ENCODE results near the gene SLC4A1. TPM values are rescaled to one million over a fixed set of nuclear protein-coding genes. Genes with fewer than 3 reads are reported as not detected.

The SLC4A1 gene
- total and polyA plus RNA-seq, 10 donors: 0.04 to 315 (median 10.3) TPM

DNA sequence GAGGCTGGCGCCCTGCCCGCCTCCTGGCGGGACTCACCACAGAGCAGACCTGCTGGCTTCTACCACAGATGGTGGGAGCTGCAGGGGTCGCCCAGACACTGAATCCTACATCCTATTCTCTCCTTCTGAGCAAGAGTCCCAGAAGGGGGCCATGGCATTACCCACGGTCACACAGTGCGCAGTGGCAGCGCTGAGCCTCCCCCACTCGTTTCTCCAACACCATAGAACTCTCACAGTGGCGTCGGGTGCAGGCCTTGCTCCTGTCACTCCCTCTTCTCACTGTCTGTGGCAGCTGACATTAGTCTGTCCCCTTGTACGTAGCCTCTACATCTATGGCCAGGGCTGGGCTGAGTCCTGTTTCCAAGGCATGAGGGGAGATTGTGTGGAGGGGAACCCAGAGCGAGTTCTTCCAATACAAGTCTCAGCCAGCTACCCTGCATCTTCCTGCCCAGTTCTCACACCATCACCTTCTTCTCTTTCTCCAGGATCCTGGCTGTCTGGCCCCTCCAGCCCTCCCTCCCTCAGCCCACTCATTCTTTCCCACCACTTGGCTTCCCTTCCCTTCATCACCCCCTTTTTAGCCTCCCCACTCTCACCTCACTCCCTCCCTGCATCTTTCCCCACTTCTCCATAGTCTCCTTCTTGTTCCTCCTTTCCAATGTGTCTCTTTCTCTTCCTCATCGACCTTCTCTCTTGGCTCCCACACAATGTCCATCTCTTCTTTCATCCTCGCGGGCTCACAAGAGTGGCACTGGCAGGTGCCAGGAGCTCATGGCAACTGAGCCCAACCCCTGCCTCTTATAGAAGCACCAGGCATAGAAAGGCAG lies 54.3 kb downstream of the SLC4A1 start:
- peak; percentile 74 for DNase-seq
- H3K36me3 ChIP-seq: peaks cover 0 to 89% (median 74%) of the 10 kb centered on the region in 6 donors
- no peaks in the 10 kb centered on the region for H3K27me3 ChIP-seq (replicated peaks in 1 of 7)
- no peaks in the 10 kb centered on the region for H3K9me3 ChIP-seq
- TF ChIP-seq POLR2AphosphoS5 (IDR thresholded peaks at IDR 0.05) (no peak), POLR2A (IDR thresholded peaks at IDR 0.05) (no peak)
- intact Hi-C loops (cut with DNase I; ENCODE audit: low total_unique reads): no loop called here
- peak overlapping the region in 4 of 8 donors; percentile 2 to 100 (median 100) for H3K27ac ChIP-seq
- H3K4me1 ChIP-seq: peaks cover 35 to 98% (median 70%) of the 10 kb centered on the region in 6 donors
- no peak overlapping the region for H3K4me3 ChIP-seq
- 88 to 91% (median 90%) methylated on average over 12 to 15 of the region's 15 CpGs for WGBS, 5 donors

DNA sequence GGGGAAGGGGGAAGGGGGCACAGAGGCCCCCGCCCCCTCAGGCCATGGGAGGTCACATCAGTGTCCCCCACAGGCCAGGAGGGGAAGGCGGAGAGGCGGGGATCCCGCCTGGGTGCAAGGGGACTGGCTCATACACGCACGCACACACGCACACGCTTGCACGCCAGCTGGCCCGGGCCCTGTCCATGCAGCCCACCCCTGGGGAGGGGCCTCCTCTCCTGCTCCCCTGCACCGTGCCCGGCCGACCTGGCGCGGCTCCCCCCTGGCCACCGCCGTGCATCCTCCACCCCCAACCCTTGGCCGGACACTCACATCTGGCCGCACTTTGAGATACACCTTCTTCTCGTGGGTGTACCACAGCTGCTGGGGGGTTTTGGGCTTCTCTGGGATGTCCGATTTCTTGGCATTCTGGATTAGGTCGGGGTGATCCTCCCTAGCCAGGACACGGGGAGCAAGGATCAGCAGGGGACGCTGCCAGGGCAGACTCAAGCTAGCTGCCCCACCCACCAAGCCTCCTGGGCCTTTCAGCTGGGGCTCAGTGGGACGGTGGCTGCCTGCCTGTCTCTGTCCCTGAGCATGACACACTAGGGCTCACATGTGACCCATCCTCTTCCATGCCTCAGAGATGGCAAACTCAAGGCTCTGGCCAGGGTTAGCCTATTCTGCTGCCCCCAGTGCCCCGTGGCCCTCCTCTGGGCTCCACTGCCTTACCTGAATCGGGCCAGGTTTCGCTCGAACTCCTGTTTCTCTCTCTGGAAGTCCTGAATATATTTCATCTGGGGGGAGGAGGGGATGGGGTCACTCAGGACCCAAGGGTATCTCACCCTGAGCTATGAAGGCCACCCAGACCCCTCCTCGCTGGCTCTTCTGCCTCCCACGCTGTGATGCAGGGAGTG lies 55.2 kb downstream of the SLC4A1 start:
- peaks cover 31 to 97% (median 64%) of the 10 kb centered on the region in 6 donors for H3K4me1 ChIP-seq
- peaks cover 0 to 97% (median 82%) of the 10 kb centered on the region in 6 donors for H3K36me3 ChIP-seq
- H3K27me3 ChIP-seq (replicated peaks in 1 of 7): no peaks in the 10 kb centered on the region
- H3K27ac ChIP-seq: peak overlapping the region in 3 of 8 donors; percentile 99 to 100 (median 100)
- TF ChIP-seq POLR2AphosphoS5 (IDR thresholded peaks at IDR 0.05) (peak in 2 of 3 donors; percentile 47 to 76), CTCF (IDR thresholded peaks at IDR 0.05 in 8 of 11, conservative IDR thresholded peaks at IDR 0.05 in 3 of 11) (no peak)
- H3K4me3 ChIP-seq: no peak overlapping the region
- H3K9me3 ChIP-seq: no peaks in the 10 kb centered on the region
- WGBS, 5 donors: 82 to 92% (median 86%) methylated on average over 26 to 31 of the region's 31 CpGs
- DNase-seq: peak; percentile 78
- intact Hi-C loops (cut with DNase I; ENCODE audit: low total_unique reads): no loop called here

- no peak for DNase-seq
- peak overlapping the region in 2 of 8 donors; percentile 72 to 100 for H3K27ac ChIP-seq
- H3K36me3 ChIP-seq: peaks cover 0 to 97% (median 92%) of the 10 kb centered on the region in 6 donors
- H3K9me3 ChIP-seq: no peaks in the 10 kb centered on the region
- WGBS, 5 donors: 90 to 94% (median 93%) methylated on average over 17 to 30 of the region's 30 CpGs
- no peak overlapping the region for H3K4me3 ChIP-seq
- H3K4me1 ChIP-seq: peaks cover 19 to 85% (median 53%) of the 10 kb centered on the region in 6 donors
- no peaks in the 10 kb centered on the region for H3K27me3 ChIP-seq (replicated peaks in 1 of 7)
- intact Hi-C loops (cut with DNase I; ENCODE audit: low total_unique reads): no loop called here
- TF ChIP-seq CTCF (IDR thresholded peaks at IDR 0.05 in 8 of 11, conservative IDR thresholded peaks at IDR 0.05 in 3 of 11) (no peak), POLR2AphosphoS5 (IDR thresholded peaks at IDR 0.05) (no peak), POLR2A (IDR thresholded peaks at IDR 0.05) (no peak)
Observed at GRCh38 chr17:44211281-44212265, 56.4 kb downstream of the SLC4A1 start.

Data from spleen (tissue), 11 donors.